ENCODE data around the gene SGCG.

DNA sequence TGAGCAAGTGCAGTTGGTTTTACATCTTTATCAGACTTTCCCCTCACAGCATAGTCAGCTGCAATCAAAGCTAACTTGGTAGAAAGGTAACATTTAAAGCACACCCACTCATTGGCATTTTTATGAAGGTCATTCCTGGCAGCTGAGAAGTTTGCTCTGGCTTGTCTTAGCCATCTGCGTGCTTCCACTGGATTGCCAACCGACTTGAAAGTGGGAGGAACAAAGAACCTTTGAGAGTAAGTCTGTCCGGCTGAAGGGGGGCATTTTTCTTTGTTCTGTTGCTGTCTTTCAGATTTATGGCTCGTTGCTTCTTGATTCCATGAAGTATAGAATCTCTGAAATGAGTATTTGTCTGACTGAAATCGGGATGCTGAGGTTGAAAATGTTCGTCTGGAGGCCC is 149.6 kb downstream of the SGCG start:
- TF ChIP-seq, protein P1, sequence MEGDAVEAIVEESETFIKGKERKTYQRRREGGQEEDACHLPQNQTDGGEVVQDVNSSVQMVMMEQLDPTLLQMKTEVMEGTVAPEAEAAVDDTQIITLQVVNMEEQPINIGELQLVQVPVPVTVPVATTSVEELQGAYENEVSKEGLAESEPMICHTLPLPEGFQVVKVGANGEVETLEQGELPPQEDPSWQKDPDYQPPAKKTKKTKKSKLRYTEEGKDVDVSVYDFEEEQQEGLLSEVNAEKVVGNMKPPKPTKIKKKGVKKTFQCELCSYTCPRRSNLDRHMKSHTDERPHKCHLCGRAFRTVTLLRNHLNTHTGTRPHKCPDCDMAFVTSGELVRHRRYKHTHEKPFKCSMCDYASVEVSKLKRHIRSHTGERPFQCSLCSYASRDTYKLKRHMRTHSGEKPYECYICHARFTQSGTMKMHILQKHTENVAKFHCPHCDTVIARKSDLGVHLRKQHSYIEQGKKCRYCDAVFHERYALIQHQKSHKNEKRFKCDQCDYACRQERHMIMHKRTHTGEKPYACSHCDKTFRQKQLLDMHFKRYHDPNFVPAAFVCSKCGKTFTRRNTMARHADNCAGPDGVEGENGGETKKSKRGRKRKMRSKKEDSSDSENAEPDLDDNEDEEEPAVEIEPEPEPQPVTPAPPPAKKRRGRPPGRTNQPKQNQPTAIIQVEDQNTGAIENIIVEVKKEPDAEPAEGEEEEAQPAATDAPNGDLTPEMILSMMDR (IDR thresholded peaks at IDR 0.05; ENCODE audit: low read depth, low read length): no peak
- TF ChIP-seq POLR2A (IDR thresholded peaks at IDR 0.05; ENCODE audit: extremely low read depth, insufficient read length): no peak
